HG03439 (cell line): ENCODE results near the gene PARD3B.

Source experiments
- ATAC-seq: cut with Tn5 transposase; IDR thresholded peaks from one replicate; pipeline ENCODE4 v1.9.1; 2021; ENCODE audit warnings: mild to moderate bottlenecking, moderate library complexity; ENCODE audit not compliant: unreplicated experiment

PARD3B gene

GRCh38 chr2:204647626-204648025, 102.4 kb downstream of the PARD3B start:
- no peak for ATAC-seq

GRCh38 chr2:204650611-204651010, 105.3 kb downstream of the PARD3B start:
- ATAC-seq, result no peak

GRCh38 chr2:204652063-204652462, 106.8 kb downstream of the PARD3B start:
- no peak for ATAC-seq

- no peak for ATAC-seq
These were observed 109.4 kb downstream of the PARD3B start for GRCh38 chr2:204654669-204655068.

- ATAC-seq, result no peak
These were observed 109.8 kb downstream of the PARD3B start for GRCh38 chr2:204655101-204655500.

GRCh38 chr2:204655626-204656025, 110.4 kb downstream of the PARD3B start:
- no peak for ATAC-seq

GRCh38 chr2:204657024-204657423, 111.7 kb downstream of the PARD3B start:
- no peak for ATAC-seq

GRCh38 chr2:204662956-204663355, 117.7 kb downstream of the PARD3B start:
- no peak for ATAC-seq

- no peak for ATAC-seq
These were observed 118.6 kb downstream of the PARD3B start for GRCh38 chr2:204663816-204664425.

- ATAC-seq, result no peak
These were observed 119.4 kb downstream of the PARD3B start for GRCh38 chr2:204664708-204665121.

GRCh38 chr2:204665207-204665606, 119.9 kb downstream of the PARD3B start:
- no peak for ATAC-seq

- ATAC-seq, result no peak
These were observed 120.5 kb downstream of the PARD3B start for GRCh38 chr2:204665771-204666170.

- ATAC-seq, result no peak
These were observed 122.7 kb downstream of the PARD3B start for GRCh38 chr2:204667990-204668389.

- ATAC-seq, result no peak
These were observed 124.1 kb downstream of the PARD3B start for GRCh38 chr2:204669382-204669781.

GRCh38 chr2:204670124-204670523, 124.8 kb downstream of the PARD3B start:
- ATAC-seq, result no peak

- ATAC-seq, result no peak
These were observed 125.5 kb downstream of the PARD3B start for GRCh38 chr2:204670756-204671155.

- no peak for ATAC-seq
These were observed 127.5 kb downstream of the PARD3B start for GRCh38 chr2:204672772-204673171.

GRCh38 chr2:204673877-204674276, 128.6 kb downstream of the PARD3B start:
- no peak for ATAC-seq

GRCh38 chr2:204678031-204678430, 132.8 kb downstream of the PARD3B start:
- ATAC-seq, result no peak

GRCh38 chr2:204680576-204680975, 135.3 kb downstream of the PARD3B start:
- no peak for ATAC-seq

- no peak for ATAC-seq
These were observed 136.1 kb downstream of the PARD3B start for GRCh38 chr2:204681412-204681811.

GRCh38 chr2:204683384-204683783, 138.1 kb downstream of the PARD3B start:
- no peak for ATAC-seq

- ATAC-seq, result no peak
These were observed 141.1 kb downstream of the PARD3B start for GRCh38 chr2:204686406-204686805.
